HG03135 (cell line): ENCODE measurements around the gene GRHPR.
"Not testable (repeated sequence)": the region's sequence is repeated elsewhere in the genome, so short reads cannot be mapped to it uniquely, and the experiment has no call there.

Experiments
- ATAC-seq: cut with Tn5 transposase; IDR thresholded peaks from one replicate; pipeline ENCODE4 v1.9.1; 2021; ENCODE audit warnings: mild to moderate bottlenecking, moderate library complexity; ENCODE audit not compliant: unreplicated experiment

The GRHPR gene

DNA sequence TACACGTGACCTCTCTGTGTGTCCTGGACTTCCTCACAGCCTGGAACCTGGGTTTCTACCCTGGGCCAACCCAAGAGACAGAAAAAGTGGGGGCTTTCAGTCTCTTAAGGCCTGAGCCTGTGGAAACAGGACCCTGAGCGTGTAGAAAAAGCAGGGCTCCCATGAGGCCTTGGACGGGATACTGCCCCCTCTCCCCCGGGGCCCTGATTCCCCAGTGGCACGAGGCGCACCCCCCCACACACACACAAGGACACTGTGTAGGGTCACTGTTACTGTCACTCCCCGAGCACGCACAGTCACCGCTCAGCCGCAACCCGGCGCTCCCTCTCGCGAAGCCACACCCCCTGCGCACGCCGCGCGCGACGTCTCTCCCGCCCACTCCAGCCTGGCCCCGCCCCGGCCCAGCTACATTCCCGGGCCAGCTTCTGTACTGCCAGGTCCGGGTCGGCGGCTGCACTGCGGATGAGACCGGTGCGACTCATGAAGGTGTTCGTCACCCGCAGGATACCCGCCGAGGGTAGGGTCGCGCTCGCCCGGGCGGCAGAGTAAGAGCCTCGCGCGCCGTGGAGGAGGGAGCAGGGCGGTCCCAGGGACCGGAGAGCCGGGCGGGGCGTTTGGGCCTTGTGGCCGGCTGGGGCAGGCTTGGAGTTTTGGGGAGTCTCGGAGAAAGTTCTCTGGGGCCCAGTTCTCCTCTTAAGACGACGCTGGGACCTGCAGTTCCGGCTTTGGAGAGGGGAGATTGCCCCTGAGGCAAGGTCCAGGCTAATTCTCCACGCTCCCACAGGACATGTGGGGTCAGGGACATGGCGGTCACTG is at the start of gene GRHPR:
Gene GRHPR (plus strand): TSS at position 408 of the 816 bp plus-strand sequence. CDS start 55 bp downstream, at position 463.
- ATAC-seq: peak; percentile 94

DNA sequence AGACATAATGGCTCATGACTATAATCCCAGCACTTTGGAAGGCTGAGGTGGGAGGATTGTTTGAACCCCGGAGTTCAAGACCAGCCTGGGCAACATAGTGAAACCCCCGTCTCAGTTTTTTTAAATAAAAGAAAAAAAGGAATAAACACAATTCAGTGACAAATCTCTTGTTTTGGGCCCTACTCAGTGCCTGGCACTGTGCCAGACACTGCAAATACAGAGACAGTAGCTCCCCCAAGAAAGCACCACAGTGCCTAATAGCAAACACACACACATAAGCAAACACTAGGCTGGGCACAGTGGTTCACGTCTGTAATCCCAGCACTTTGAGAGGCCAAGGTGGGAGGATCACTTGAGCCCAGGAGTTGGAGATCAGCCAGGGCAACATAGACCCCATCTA is 49.7 kb upstream of the GRHPR start:
- ATAC-seq: no peak

DNA sequence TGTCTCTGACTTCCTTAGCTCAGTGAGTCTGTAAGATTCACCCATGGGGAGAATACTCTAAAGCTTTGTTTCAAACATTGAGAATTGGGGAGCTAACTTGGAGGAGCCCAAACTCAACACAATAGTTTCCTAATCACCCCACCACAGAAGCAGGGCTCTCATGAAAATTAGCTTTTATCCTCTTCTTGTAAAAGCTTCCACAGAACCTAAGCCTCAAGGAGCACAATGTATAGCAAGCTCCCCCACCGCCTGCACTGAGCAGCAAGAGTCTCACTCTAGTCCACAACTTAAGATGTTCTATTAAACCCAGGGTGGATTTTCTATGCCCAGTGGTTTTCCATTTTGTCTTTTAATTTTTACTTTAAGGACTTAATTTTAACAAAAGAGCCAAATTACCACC is 48.9 kb upstream of the GRHPR start:
- no peak for ATAC-seq

DNA sequence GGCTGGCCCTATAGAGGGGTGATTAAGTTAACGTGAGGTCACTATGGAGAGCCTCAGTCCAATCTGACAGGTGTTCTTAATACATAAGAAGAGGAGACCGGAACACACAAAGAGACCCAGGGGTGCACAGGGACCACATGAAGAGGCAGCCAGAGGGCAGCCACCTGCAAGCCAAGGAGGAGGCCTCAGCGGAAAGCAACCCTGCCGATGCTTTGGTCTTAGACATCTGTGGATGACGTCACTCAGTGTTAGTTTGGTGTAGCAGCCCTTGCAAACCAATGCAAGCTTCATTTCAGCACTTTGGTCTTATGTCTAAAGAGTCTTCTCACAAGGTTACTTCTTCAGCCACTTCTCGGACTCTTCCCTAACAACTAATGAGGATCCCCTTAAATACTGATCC is 47.6 kb upstream of the GRHPR start:
- peak; percentile 40 for ATAC-seq

DNA sequence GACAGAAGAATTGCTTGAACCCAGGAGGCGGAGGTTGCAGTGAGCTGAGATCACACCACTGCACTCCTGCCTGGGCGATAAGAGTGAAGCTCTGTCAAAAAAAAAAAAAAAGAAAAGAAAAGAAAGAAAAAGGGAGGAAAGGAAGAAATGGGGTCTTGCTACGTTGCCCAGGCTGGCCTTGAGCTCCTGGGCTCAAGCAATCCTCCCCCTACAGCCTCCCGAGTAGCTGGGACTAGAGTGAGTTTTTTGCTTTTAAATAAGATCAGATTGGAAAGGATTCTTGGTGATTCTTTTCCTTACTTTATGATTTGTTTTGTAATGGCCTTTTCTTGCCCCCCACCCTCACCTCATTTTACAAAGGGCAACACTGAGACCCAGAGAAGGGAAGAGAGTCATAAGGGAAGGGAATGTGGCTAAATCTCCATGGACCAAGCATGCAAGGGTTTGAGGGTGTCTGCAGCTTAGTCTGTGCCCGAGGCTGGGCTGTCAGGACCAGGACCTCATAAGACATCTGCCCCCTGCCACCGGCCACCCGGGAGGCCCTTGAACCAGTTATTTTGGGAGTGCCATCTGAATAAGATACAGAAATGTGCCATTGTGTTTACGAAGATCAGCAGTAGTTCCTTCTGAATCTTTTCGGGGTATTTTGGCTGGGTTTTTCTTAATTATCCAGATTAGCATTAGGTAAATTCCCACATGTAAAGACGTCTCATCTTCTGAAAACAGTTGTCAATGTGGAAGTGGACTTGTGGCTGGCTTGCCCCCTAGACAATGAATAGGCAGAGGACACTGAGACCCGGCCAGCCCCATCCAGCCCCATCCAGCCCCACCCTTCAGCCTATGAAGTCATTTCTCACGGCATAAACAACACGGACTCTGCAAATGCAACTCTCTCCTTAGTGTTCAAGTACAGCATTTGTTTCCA is 44.5 kb upstream of the GRHPR start:
- no peak for ATAC-seq

DNA sequence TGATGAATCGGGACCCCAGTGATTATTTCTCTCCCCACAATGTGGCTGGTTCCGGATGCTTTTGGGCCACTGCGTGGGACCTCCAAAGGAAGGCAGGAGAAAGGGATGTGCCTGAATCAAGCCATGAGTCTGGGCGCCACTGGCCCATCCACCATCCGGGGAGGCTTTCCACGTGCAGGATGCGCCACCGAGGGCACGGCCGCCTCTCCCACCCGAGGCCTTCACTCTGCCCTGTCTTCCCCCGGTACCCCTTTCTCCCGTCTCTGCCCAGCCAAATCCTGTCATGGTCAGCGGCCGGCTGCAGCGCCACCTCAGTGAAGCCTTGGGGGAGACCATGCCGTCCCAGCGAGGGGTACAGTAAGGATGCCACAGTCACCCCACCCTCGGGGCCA is 43.9 kb upstream of the GRHPR start:
- no peak for ATAC-seq

DNA sequence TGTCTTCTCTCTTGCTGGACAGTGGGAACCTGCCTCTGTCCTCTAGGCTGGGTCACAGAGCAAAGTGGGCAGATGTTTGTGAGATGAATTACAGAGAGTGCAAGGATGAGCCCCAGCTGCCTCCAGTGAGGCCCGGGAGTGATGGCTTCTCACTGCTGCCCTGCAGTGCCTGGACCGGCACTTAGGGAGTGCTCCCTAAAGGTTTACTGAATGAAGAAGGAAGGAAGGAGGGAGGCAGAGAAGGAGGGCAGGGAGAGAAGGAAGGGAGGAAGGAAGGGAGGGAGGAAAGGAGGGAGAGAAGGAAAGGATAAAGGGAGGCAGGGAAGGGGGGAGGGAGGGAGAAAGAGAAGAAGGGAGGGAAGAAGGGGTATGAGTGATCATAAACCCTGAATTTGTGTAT is 42.7 kb upstream of the GRHPR start:
- ATAC-seq: no peak

DNA sequence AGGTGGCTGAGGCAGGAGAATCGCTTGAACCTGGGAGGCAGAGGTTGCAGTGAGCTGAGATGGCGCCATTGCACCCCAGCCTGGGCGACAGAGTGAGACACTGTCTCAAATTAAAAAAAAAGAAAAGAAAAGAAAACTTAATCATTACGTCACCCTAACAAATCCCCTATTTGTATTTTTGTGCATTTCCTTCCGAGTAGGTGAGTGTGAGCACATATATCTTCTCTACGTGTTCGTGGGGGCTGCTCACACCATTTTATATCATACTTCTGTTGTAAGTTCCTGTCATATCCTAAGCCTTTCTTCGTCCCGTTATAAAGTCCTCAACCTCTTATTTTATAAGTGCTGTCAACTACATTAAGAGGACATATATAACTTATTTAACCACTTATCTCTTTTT is 41.9 kb upstream of the GRHPR start:
- ATAC-seq: no peak

DNA sequence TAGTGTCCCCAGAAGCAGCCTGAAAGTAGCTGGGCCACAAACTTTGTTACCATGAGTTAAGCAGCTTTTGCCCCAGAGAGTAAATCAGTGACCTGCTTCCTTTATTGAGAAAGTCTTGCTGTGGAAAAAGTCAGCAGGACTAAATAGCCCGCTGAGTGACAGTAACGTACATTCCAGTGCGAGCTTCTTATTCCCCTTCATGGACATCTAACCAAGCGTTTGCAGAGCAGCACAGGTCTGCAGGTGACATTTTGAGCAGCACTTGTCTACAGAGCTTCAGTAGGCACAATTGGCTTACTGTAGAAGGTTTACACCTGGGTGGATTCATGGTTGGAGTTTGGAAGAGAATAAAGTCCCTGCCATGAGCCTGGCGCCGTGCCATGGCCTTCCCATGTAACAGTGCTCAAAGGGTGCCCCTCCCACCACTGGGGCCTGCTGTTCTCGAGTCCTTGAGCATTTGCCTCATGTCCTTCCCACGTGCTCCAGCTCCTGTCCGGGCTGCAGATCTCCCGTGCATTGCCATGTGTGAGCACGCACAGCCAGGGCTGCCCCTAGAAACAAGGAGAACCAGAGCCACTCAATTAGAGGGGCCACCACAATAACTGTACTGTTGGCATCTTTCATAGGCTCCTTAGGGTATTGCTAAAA is 41.3 kb upstream of the GRHPR start:
- ATAC-seq: no peak

DNA sequence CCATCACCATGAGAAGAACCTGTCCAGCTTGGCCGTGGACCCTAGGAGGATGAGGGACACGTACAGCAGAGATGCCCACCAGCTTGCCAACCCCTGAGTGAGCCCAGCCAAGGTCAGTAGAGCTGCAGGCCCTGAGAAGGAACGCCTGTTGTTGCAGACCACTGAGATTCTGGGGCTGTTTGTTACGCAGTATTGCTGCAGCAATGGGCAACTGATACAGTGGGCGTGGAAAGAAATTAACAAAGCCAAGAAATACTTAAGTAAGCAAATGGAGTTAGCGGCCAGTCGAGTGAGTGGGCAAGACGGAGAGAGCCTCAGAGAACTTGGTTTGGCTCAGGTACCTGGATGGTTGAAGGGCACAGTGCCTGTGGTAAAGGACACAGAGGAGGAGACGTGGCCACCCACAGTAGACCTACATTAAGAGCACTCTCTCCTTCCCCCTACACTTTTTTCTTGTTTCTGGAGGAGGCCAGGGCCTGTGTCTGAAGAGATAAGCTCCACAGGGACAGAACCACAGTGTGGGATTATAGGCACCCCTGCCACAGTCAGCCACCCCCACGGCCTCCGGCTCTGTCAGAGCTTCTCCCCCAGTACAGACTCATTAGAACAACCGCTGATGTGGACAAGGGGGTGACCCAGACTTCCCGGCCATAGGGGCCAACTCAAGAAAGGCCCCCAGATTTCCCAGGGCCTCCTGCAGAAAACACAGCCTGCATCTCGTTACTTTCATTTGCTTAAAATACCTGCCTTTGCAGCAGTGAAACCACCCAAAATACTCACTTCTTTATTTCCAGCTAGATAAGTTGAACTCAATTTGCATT is 40.1 kb upstream of the GRHPR start:
- ATAC-seq: no peak

DNA sequence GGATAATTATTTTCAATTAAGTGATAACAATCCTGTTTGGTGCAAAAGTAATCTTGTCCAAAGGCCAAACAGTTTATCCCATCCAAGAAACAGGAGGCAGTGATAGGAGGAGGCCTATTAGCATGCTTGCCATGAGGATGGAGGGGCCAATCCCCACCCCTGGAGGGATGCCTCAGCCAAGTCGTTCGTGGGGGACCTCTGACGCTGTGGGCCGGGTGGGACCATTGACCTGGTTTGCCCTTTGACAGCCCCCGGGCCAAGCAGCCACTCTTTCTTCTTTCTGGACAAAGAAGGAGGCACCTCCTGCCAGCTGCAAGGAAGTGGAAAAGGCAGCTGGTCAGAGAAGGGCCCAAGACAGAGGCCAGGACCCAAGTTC is 39.5 kb upstream of the GRHPR start:
- ATAC-seq: no peak

DNA sequence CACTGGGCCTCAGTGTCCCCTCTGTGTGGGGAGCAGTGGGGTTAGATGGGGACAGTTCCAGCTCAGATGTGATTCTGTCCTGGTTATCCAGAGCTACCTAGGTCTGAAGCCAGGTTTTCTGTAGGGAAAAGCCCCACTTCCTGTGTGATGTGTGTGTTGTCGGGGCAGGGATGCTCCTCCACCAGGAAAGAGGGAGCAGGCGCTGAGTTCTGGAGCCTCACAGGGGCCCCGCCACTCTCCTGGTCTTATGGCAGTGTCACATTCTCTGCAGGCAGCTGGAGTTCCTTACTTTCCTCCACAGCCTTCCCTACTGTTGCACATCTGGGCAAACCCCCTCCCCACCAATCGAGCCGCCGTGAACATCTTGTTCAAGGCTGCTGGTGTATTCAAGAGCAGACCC is 39.1 kb upstream of the GRHPR start:
- ATAC-seq: no peak

DNA sequence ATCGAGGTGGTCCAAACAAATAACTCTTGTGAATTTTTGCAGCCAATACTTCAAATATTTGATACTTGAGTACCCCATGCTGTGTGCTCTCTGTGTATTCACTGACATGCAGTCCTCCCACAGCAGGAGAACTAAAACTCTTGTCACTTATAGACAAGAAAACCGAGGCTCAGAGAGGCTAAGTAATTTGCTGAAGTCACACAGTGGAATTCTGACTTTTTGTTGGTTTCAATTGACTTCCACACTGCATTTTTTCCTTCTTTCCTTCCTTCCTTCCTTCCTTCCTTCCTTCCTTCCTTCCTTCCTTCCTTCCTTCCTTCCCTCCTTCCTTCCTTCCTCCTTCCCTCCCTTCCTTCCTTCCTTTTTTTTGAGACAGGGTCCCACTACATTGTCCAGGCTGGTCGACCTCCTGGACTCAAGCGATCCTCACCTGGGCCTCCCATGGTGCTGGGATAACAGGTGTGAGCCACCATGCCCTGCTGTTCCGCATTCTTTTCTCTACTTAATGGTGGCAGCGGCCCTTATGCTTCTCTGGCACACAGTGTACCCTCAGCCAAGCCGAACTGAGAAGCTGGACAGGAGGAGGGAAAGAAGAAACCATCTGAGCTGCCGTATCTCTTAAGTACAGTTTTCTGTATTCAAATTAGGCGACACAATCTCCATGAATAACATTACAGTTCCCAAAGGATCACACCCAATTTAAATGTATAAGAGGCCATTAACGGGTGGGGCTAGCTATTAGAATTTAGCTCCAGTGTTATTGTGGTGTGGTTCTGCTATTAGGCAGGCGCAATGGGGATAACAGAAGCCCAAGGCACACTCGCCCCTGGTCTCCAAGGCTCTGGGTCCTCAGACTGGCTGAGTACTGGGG is 38.4 kb upstream of the GRHPR start:
- no peak for ATAC-seq

DNA sequence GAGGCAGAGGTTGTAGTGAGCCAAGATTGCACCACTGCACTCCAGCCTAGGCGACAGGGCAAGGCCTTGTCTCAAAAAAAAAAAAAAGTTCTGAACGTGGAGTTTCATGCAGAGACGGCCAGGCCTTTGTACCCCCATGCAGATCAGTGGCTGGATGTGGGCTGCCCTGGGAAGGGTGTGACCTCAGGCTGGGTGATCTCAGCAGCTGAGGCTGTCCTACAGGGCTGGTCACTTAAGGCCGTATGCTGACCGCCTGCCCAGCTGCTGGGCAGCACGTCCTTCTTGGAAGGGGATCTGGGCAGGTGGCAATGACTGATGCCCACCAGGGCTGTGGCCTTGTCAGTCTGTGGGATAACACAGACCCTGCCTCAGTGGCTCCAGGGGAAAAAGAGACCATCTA is 37.2 kb upstream of the GRHPR start:
- ATAC-seq: no peak

DNA sequence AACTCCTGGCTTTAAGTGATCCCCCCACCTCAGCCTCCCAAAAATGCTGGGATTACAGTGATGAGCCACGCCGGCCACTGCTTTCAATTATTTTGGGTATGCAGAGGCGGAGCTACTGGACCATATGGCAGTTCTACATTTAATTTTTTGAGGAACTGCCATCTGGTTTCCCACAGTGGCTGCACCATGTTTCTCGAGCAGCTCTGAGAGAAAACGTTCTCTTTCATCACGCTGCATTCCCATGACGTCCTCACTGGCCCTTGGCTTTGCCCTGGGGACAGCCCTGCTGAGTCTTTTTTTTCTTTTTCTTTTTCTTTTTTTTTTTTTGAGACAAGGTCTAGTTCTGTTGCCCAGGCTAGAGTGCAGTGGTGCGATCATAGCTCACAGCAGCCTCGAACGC is 35.5 kb upstream of the GRHPR start:
- ATAC-seq: no peak

DNA sequence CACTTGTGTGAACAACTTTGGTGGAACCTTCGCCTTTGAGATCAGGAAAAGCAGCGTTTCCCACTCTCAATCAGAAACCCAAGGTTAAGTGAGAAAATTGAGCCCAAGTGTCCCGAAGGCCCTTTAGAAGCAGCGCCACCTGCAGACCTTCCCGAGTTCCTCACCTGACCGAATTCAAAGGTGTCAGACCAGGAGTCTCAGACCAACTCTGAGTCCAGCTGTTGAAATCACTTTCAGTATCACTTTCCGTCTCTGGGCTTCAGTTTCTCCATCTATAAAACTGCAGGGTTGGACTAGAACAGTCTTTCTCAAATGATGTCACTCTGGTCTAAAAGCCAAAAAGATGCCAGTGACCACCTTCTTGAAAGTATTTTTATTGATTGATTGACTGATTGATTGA is 31.7 kb upstream of the GRHPR start:
- peak; percentile 87 for ATAC-seq

DNA sequence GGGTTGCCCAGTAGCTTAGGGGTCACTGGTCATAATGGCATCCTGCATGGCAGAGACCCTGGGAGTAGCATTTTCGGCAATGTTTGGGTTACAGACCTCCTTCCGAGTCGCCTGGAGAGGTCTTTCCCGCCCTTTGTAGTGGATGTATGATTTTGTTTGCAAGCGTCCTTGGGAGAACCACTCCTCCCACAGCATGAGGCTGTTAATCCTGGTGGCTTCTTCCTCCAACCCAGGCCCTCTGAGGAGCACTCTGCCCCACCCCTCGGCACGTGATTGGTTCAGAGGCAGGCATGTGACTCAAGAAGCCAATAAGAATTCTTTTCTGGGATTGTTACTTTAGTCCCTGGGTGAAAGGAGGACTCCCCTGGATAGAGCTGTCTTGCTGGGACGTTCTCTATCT is 30.2 kb upstream of the GRHPR start:
- ATAC-seq: no peak

DNA sequence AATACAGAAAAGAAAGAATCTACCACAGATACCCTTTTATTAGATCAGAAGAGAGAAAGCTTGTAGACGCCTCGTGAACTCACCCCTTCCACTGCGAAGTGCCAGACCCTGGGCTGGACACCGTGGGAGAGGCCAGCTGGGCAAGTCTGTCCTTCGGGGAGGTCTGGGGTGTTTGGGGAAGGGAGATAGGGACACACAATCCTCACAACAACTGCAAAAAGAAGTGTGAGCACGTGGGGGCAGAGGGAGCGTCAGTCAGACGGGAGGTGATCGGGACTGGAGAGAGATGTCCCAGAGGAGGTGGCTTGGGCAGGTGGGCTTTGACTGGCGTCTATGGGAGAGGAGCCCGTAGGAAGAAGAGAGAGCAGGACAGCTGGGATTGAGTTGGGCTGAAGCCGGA is 27.3 kb upstream of the GRHPR start:
- no peak for ATAC-seq

DNA sequence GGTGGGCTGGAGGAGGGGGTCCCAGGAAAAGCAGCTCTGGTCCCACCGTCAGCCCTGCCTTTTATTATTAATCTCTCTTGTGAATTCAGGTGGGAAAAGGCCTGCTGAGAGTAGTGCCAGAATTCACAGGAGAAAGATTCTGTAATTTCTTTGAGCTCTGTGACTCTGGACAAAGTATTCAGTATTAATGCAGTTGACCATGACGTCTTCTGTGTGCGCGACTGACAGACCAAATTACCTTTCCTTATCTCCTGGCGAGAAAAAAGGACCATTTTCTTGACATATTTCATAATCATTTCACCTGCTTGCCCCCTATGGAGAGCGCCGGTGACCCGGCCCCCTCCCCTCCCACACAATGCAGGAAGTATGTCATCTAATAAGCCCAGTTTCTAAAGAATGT is 26.8 kb upstream of the GRHPR start:
- ATAC-seq: no peak

DNA sequence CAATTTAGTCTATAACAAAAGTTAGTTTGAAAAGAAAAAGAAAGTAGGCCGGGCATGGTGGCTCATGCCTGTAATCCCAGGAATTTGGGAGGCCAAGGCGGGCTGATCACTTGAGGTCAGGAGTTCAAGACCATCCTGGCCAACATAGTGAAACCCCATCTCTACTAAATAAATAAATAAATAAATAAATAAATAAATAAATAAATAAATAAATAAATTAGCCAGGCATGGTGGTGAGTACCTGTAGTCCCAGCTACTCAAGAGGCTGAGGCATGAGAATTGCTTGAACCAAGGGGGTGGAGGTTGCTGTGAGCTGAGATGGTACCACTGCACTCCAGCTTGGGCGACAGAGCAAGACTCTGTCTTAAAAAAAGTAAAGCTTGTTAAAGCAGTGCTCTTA is 24.5 kb upstream of the GRHPR start:
- not testable (repeated sequence) for ATAC-seq
